Stimulated activated CD4-positive, alpha-beta T cell treated with anti-CD3 and anti-CD28 coated beads, Interleukin-4, amount 100 ng/mL, for 24 hours (primary cell): ENCODE measurements around the gene PXMP4.

ENCODE experiments used
- DNase-seq: peaks from one replicate; pipeline ENCODE4 v3.0.0-alpha.2; 2020

The PXMP4 gene

DNA sequence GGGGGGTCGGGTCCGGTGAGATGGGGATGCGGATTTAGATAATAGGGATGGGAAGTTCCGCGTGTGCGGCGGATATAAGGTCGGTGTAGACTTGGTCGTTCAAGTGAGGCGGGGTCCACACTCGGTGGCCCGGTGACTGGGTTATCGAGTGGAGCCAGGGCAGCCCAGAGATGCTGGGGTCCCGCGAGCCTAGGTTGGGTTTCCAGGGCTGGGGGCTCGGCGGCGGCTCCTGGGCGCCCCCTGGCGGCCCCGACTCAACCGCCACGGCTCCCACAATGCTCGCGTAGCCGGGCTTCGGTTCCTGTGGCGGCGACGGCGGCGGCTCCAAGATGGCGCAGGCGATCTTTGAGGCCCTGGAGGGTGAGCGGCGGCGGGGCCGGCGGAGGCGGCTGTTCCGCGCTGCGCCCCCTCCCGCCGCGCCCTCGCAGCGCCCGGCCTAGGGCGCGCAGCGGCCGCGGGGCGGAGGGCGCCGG is 11.6 kb upstream of the PXMP4 start, which contains the start of gene ZNF341:
Gene ZNF341, plus strand, starts transcription at position 304 of the 473 bp plus-strand sequence. Its CDS starts 26 bp downstream, at position 330.
- peak; percentile 89 for DNase-seq

DNA sequence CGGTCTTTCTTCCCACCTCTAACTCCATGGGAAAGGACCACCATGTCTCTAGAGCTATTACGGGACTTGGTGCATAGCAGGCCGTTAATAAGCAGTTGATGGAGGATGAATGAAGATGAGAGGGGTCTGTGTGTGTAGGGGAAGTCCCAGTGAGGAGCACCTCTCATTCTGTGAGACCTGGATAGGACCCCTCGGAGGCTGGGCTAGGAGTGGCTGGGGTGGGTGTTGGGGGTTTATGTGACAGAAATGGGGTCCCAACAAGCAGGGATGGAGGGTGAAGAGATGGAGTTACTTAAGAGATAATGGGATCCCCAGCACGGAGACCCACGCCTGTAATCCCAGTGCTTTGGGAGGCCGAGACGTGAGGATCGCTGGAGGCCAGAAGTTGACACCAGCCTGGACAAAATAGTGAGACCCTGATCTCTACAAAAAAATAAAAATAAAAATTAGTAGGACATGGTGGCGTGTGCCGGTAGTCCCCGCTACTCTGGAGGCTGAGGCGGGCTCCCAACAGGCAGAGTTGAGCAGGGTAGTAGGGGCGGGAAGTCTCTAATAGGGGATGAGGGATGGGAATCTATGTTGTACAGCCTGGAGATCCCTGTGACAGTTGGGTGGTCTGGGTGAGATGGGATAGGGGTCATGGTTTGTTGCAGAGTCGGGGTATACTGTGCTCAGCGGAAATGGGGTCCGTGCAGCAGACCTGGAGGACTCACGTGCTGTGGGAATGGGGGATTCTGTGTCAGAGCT is 11.0 kb upstream of the PXMP4 start:
- DNase-seq = no peak

DNA sequence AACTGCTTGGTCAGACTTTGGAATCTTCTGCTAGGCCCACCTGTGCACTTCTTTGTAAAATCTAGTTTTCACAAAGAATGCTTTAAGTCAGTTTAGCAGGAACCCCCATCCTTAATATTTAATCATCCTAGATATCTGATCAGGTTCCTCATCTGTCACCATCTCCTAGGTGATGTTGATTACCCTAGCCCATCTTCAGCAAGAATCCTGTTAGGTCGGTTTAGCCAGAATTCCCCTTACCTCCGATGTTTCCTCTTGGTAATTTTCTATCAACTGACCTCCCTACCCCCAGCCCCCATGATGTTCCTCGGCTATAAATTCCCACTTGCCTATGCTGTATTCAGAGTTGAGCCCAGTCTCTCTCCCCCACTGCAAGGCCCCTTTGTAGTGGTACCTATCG is 9.0 kb upstream of the PXMP4 start:
- no peak for DNase-seq

DNA sequence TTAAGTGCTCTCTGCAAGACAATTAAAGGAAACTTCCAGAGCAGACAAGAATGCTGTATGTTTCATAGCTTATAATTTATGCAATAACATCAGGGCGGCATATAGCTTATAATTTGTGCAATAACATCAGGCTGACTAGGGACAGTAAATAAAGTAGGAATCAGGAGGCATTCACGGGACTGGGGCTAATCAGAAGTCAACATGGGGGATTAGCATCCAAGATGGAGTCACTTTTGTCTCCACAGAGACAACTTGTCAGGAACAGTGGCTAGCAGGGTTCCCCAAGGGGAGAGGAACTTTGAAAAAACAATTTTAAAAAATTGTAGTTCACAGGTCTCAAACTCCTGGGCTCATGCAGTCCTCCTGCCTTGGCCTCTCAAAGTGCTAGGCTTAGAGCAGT is 8.4 kb upstream of the PXMP4 start:
- no peak for DNase-seq

GRCh38 chr20:33727806-33728205 is 7.7 kb upstream of the PXMP4 start:
- no peak for DNase-seq

- DNase-seq = no peak
Measured at GRCh38 chr20:33727115-33727479, 7.0 kb upstream of the PXMP4 start.

DNA sequence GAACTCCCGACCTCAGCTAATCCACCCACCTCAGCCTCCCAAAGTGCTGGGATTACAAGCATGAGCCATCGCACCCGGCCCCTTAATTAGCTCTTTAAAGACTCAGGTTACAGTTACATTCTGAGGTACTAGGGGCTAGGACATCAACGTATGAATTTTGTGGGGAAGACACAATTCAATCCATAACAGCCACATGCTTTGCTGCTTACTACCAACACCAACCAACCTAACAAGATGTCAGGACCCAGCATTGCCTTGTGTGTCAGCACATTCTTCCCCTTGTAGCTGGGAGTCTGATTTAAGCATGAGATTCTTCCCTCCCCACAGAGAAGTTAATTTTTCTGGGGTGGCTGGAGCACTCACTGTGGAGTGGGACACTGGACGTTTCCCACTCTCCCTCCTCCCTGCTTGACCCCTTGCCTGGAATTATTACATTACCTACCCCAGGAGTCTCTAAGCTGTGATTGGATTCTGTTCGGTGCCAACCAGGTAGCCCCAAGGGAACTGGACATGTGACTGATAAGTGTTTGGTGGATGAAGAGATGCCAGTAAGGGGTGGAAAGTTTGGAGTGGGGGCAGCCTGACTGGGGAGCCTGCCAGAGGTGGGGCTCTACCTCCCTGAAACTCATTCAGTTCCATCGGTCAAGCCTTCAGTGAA is 5.6 kb upstream of the PXMP4 start:
- no peak for DNase-seq

DNA sequence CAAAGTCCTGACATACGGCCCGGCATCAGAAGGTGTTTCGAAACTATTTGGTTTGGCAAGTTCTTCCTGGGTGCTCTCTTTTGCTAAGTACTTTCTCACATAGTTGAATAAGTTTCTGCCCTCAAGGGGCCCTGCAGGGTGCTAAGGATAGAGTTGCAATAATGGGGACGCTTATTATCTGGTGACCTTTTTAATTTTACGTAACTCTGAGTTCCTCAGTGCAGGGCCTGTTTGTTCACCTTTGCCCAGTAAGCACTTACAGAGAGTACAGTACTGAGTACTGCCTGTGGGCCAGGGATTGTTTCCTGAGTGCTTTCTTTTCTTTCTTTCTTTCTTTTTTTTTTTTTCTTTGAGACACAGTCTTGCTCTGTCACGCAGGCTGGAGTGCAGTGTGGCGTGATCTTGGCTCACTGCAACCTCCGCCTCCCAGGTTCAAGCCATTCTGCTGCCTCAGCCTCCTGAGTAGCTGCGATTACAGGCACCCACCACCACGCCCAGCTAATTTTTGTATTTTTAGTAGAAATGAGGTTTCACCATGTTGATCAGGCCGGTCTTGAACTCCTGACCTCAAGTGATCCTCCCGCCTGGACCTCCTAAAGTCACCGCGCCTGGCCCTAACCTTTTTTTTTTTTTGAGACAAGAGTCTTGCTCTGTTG is 4.5 kb upstream of the PXMP4 start:
- DNase-seq = no peak

DNA sequence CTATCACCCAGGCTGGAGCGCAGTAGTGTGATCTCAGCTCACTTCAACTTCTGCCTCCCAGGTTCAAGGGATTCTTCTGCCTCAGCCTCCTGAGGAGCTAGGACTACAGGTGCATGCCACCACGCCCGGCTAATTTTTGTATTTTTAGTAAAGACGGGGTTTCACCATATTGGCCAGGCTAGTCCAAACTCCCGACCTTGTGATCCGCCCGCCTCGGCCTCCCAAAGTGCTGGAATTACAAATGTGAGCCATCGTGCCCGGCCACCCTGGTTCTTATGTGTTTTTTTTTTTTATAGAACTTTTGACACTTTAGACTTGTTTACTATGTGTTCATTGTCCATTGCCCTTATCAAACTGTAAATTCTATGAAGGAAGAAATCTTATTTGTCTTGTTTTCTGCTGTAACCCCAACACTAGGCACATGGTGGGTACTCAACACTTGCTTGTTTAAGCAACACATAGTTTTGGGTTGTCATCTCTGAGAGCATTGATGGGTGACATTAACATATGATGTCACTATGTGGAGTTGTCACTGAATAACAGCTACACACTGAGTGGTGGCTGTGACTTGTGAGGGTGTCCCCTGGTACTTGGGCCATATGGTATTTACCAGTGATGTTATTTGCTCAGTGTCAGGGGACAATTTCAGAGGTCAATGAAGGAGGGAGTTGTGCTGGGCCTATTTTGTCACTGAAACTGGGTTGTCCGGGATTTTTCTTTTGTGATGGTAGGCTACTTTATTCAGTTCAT is 1.5 kb upstream of the PXMP4 start:
- no peak for DNase-seq

DNA sequence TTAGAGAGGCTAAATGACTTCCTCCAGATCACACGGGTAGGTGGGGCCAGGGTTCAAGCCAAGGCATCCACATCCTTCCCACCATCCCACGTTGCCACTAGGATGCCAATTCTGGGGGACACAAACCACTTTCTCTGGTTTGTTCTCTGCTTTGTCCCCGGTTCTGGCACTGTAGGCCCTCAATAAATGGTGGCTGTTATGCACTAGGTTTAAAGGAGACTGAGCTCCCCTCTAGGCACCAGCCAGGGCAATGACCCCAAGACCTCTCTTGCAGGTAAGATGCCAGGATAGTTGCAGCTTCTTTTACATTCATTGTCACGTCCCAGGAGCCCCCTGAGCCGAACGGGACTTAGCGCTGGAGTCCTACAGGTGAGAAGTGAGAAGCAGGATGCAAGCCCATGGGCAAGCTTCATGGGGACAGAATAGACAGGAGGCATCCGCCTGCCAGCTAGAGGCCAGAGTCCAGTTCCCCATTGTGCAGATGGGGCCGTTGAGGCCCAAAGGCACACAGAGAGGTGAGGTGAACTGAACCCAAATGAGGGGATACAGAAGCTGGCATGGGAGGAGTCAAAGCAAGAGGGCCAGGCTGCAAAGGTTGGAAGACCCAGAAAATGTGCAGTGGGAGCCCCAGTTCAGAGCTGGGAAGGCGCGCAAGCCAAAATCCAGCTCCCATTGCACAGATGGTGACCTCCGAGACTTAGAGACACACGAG is 677 bp downstream of the PXMP4 start:
- no peak for DNase-seq

- DNase-seq = no peak
Measured at GRCh38 chr20:33716498-33716897, 3.6 kb downstream of the PXMP4 start.

- DNase-seq = no peak
Measured at GRCh38 chr20:33713865-33714367, 6.2 kb downstream of the PXMP4 start.

DNA sequence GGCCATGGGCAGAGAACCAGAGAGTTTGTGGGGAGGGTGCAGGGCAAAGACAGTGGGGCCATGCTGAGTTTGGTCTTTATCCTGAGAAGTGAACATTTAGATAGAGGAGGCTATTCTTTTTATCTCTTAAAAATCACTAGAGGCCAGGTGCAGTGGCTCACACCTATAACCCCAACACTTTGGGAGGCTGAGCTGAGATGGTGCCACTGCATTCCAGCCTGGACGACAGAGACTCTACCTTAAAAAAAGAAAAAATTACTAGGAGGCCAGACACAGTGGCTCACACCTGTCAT is 8.7 kb downstream of the PXMP4 start:
- no peak for DNase-seq

- DNase-seq = no peak
Measured at GRCh38 chr20:33710681-33711445, 9.2 kb downstream of the PXMP4 start.

GRCh38 chr20:33709905-33710541 is 10.1 kb downstream of the PXMP4 start:
- no peak for DNase-seq

DNA sequence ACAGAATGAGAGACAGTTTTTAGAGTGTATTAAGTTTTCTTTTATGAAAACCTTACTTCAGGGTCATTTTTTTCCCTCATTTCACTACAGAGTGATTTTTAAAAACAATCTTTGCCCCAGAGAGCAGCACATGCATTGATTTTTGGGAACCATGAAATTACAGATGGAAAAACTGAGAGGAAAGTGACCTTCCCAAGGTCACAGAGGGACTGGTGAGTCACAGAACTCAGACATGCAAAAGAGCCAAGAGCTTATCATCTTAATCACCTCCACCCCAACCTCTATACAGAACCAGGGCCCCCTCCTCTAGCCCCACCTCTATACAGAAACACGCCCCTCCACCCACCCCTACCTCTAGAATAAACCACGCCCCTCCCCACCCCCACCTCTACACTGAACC is 10.7 kb downstream of the PXMP4 start:
- no peak for DNase-seq

- no peak for DNase-seq
Measured at GRCh38 chr20:33707668-33708067, 12.4 kb downstream of the PXMP4 start.

DNA sequence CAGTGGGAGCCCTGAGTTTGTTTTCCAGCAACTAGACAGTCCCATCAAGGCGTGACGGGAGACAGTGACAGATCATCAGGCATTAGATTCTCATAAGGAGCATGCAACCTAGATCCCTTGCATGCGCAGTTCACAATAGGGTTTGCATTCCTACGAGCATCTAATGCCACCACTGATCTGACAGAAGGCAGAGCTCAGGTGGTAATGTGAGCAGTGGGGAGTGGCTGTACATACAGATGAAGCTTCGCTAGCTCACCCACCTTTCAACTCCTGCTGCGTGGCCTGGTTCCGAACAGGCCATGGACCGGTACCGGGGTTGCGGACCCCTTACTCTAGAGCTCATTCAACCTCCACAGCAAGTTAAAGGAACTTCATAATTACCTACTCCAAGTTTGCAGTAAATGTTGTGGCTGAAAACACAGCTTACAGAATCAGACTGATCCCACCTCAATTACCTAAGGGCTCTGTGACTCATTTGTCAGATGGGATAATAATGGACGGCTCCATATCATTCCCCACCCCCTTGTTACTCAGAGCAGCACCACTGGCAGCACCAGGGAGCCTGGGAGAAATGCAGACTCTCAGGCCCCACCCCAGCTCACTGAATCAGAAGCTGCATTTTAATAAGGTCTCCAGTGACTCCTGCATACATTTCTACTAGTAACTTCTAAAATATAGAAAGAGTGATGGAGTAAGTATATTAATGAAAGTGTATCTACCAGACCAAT is 15.7 kb downstream of the PXMP4 start:
- DNase-seq = no peak

DNA sequence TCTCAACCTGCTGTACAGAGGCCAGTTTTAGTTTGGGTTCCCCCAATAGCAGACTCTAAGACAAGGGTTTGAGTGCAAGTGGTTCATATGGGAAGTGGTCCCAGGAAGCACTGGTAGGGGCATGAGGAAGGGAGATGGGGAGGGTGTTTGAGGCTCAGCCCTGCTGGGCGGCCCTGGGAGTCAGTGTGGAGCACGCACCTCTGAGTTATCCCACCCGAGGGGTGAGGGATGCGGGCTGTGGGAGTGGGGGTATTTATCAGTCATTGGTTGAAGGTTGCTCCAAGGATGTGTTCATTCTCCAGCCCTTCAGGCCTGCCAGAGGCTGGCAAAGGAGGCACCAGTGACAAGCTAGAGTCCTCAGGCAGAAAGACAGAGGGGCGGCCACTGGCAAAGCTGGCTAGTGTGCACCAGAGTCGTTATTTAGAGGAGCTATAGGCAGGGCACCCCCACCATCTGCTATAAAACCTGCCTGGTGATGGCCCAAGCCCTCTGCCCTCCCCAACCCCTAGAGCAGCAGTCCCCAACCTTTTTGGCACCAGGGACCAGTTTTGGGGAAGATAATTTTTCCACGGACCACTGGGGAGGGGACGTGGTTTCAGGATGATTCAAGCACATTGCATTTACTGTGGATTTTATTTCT is 16.5 kb downstream of the PXMP4 start:
- no peak for DNase-seq

- DNase-seq = no peak
Measured at GRCh38 chr20:33702861-33703260, 17.2 kb downstream of the PXMP4 start.
